MM.1S (cell line): Measurements from ENCODE around the gene HOMER1.

Experiments used
- CTCF ChIP-seq: fragments of 300-600 bp; sonication (generic); IDR thresholded peaks from 2 replicates; pipeline ENCODE4 v1.5.1; 2016; ENCODE audit warnings: antibody characterized with exemption, low read length, mixed read lengths
- EZH2 ChIP-seq: fragments of 300-600 bp; sonication (generic); optimal IDR thresholded peaks from 2 replicates; pipeline ENCODE3; 2017; ENCODE audit warnings: low read depth, mild to moderate bottlenecking, antibody characterized with exemption, low read length, mixed read lengths
- EZH2phosphoT487 ChIP-seq: fragments of 300-600 bp; sonication (generic); IDR thresholded peaks from 2 replicates; pipeline ENCODE4 v1.6.1; 2018; ENCODE audit warnings: antibody characterized with exemption, low read length

DNA sequence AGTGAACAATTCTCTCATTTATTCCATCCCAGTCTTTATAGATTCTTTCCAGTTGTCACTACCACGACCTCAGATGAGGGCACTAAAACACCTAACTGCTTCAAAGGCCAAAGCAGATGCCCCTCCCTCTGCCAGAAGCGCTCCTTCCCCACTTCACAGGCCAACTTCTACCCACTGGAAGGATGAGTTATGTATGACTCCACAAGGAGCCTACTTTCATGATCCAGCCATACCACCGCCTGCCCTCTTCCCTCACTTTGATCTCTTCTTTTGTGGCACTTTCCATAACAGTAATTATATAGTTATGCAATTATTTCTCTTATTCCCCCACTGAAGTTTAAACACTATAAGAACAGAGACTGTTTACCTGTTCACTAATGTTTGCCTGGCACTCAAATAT lies 93.7 kb downstream of the HOMER1 start:
- TF ChIP-seq CTCF (no peak), EZH2phosphoT487 (no peak), EZH2 (no peak)
